ENCODE measurements around the gene ATOSB.

DNA sequence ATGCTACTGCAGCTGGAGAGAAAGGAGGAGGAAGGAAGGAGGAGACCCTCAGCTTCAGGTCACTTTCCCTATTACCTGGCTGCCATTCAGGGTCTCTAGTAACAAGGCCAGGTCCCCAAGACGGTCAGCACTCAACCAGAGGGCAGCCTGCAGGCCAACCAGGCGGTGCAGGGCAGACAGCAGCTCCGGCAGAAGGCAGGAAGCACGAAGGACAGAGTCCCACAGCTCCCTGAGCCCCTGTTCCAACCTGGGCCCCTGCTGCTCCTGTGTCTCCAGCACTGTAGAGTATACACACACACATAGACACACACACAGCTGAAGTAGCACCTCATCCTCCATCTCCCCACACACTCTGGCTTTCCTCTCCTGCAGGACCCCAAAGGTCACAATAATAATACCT, 37.6 kb downstream of the ATOSB start:
- TF ChIP-seq, protein P1, sequence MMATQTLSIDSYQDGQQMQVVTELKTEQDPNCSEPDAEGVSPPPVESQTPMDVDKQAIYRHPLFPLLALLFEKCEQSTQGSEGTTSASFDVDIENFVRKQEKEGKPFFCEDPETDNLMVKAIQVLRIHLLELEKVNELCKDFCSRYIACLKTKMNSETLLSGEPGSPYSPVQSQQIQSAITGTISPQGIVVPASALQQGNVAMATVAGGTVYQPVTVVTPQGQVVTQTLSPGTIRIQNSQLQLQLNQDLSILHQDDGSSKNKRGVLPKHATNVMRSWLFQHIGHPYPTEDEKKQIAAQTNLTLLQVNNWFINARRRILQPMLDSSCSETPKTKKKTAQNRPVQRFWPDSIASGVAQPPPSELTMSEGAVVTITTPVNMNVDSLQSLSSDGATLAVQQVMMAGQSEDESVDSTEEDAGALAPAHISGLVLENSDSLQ (IDR thresholded peaks at IDR 0.05) = no peak
- TF ChIP-seq BHLHE40 (IDR thresholded peaks at IDR 0.05; ENCODE audit: borderline replicate concordance) = no peak
- no peak for TF ChIP-seq FOXM1 (IDR thresholded peaks at IDR 0.05; ENCODE audit: borderline replicate concordance)
- TF ChIP-seq SUZ12 (IDR thresholded peaks at IDR 0.05) = no peak
- TF ChIP-seq FOXK2 (IDR thresholded peaks at IDR 0.05) = no peak
- no peak for TF ChIP-seq TARDBP (IDR thresholded peaks at IDR 0.05)
- no peak for TF ChIP-seq HDGF (IDR thresholded peaks at IDR 0.05; ENCODE audit: borderline replicate concordance)
- TF ChIP-seq ZNF384 (IDR thresholded peaks at IDR 0.05) = no peak
- TF ChIP-seq NFRKB (IDR thresholded peaks at IDR 0.05) = no peak
- TF ChIP-seq SP1 (IDR thresholded peaks at IDR 0.05) = no peak
- TF ChIP-seq L3MBTL2 (conservative IDR thresholded peaks at IDR 0.05) = no peak
- no peak for TF ChIP-seq LEF1 (IDR thresholded peaks at IDR 0.05; ENCODE audit: borderline replicate concordance)
